Activated naive CD8-positive, alpha-beta T cell (primary cell): ENCODE data around the gene HOXB1.

Source experiments
- H3K27ac Mint-ChIP-seq: one replicate; pipeline ENCODE4 v1.8.0; 2021; ENCODE audit warnings: mixed read lengths
- H3K27me3 Mint-ChIP-seq: one replicate; pipeline ENCODE4 v1.8.0; 2021; ENCODE audit warnings: mixed read lengths
- H3K36me3 Mint-ChIP-seq: one replicate; pipeline ENCODE4 v1.8.0; 2021; ENCODE audit warnings: mixed read lengths
- H3K4me1 Mint-ChIP-seq: one replicate; pipeline ENCODE4 v1.8.0; 2021; ENCODE audit warnings: low read depth, mixed read lengths
- H3K4me3 Mint-ChIP-seq: one replicate; pipeline ENCODE4 v1.8.0; 2021; ENCODE audit warnings: mild to moderate bottlenecking, mixed read lengths
- H3K9me3 Mint-ChIP-seq: one replicate; pipeline ENCODE4 v1.8.0; 2021; ENCODE audit warnings: low read depth, mixed read lengths

HOXB1 gene

GRCh38 chr17:48561884-48562810 lies 31.3 kb upstream of the HOXB1 start:
- Mint-ChIP-seq H3K27me3 (peaks cover 11% of the 10 kb centered on the region), H3K4me1 (peaks cover 5% of the 10 kb centered on the region), H3K9me3 (no peaks in the 10 kb centered on the region), H3K36me3 (no peaks in the 10 kb centered on the region), H3K4me3 (no peak overlapping the region), H3K27ac (no peak overlapping the region)

GRCh38 chr17:48559840-48560817 lies 29.3 kb upstream of the HOXB1 start:
- Mint-ChIP-seq H3K9me3 (no peaks in the 10 kb centered on the region), H3K27ac (no peak overlapping the region), H3K4me1 (peaks cover 9% of the 10 kb centered on the region), H3K27me3 (peaks cover 14% of the 10 kb centered on the region), H3K4me3 (no peak overlapping the region), H3K36me3 (no peaks in the 10 kb centered on the region)

GRCh38 chr17:48559122-48559839 lies 28.5 kb upstream of the HOXB1 start:
- Mint-ChIP-seq H3K27me3 (peaks cover 14% of the 10 kb centered on the region), H3K27ac (no peak overlapping the region), H3K9me3 (no peaks in the 10 kb centered on the region), H3K36me3 (no peaks in the 10 kb centered on the region), H3K4me1 (peaks cover 12% of the 10 kb centered on the region), H3K4me3 (no peak overlapping the region)

GRCh38 chr17:48558831-48559121 lies 28.0 kb upstream of the HOXB1 start:
- Mint-ChIP-seq H3K36me3 (no peaks in the 10 kb centered on the region), H3K4me3 (no peak overlapping the region), H3K4me1 (peaks cover 11% of the 10 kb centered on the region), H3K9me3 (no peaks in the 10 kb centered on the region), H3K27me3 (peaks cover 13% of the 10 kb centered on the region), H3K27ac (no peak overlapping the region)

GRCh38 chr17:48558057-48558830 lies 27.4 kb upstream of the HOXB1 start:
- Mint-ChIP-seq H3K4me3 (no peak overlapping the region), H3K36me3 (no peaks in the 10 kb centered on the region), H3K9me3 (no peaks in the 10 kb centered on the region), H3K27ac (no peak overlapping the region), H3K27me3 (peaks cover 11% of the 10 kb centered on the region), H3K4me1 (peaks cover 10% of the 10 kb centered on the region)

GRCh38 chr17:48556576-48557401 lies 26.0 kb upstream of the HOXB1 start:
- Mint-ChIP-seq H3K27me3 (peaks cover 6% of the 10 kb centered on the region), H3K36me3 (no peaks in the 10 kb centered on the region), H3K27ac (no peak overlapping the region), H3K4me1 (peaks cover 10% of the 10 kb centered on the region), H3K9me3 (no peaks in the 10 kb centered on the region), H3K4me3 (no peak overlapping the region)

- no peaks in the 10 kb centered on the region for H3K9me3 Mint-ChIP-seq
- H3K4me1 Mint-ChIP-seq, result peaks cover 8% of the 10 kb centered on the region
- no peaks in the 10 kb centered on the region for H3K36me3 Mint-ChIP-seq
- peaks cover 6% of the 10 kb centered on the region for H3K27me3 Mint-ChIP-seq
- H3K4me3 Mint-ChIP-seq, result peak overlapping the region; percentile 71
- no peak overlapping the region for H3K27ac Mint-ChIP-seq
Measured at GRCh38 chr17:48556229-48556575, 25.4 kb upstream of the HOXB1 start.

GRCh38 chr17:48555258-48556228 lies 24.7 kb upstream of the HOXB1 start:
- Mint-ChIP-seq H3K9me3 (no peaks in the 10 kb centered on the region), H3K27me3 (peaks cover 6% of the 10 kb centered on the region), H3K4me1 (peaks cover 8% of the 10 kb centered on the region), H3K36me3 (no peaks in the 10 kb centered on the region), H3K27ac (no peak overlapping the region), H3K4me3 (peak overlapping the region; percentile 95)

- Mint-ChIP-seq H3K4me1 (peaks cover 8% of the 10 kb centered on the region), H3K27ac (no peak overlapping the region), H3K27me3 (peaks cover 6% of the 10 kb centered on the region)
Measured at GRCh38 chr17:48554412-48555257, 23.8 kb upstream of the HOXB1 start.

GRCh38 chr17:48553826-48554225 lies 23.0 kb upstream of the HOXB1 start:
- Mint-ChIP-seq H3K4me3 (no peak overlapping the region), H3K27me3 (peaks cover 6% of the 10 kb centered on the region), H3K4me1 (peaks cover 8% of the 10 kb centered on the region), H3K27ac (no peak overlapping the region), H3K36me3 (no peaks in the 10 kb centered on the region), H3K9me3 (no peaks in the 10 kb centered on the region)

More at GRCh38 chr17:48554412-48555257, 23.8 kb upstream of the HOXB1 start:
- Mint-ChIP-seq H3K4me3 (peak overlapping the region; percentile 95), H3K9me3 (no peaks in the 10 kb centered on the region), H3K36me3 (no peaks in the 10 kb centered on the region)

- H3K36me3 Mint-ChIP-seq, result no peaks in the 10 kb centered on the region
- H3K27me3 Mint-ChIP-seq, result peaks cover 3% of the 10 kb centered on the region
- peaks cover 13% of the 10 kb centered on the region for H3K4me1 Mint-ChIP-seq
- no peaks in the 10 kb centered on the region for H3K9me3 Mint-ChIP-seq
- H3K27ac Mint-ChIP-seq, result no peak overlapping the region
- H3K4me3 Mint-ChIP-seq, result no peak overlapping the region
Measured at GRCh38 chr17:48553190-48553547, 22.4 kb upstream of the HOXB1 start.
